ENCODE measurements around the gene GBP4.
A peak's percentile ranks its signal among the peaks of the same experiment; 100 is the strongest.
"Not testable (repeated sequence)": the region's sequence is repeated elsewhere in the genome, so short reads cannot be mapped to it uniquely, and the experiment has no call there.

Gene GBP4, protein sequence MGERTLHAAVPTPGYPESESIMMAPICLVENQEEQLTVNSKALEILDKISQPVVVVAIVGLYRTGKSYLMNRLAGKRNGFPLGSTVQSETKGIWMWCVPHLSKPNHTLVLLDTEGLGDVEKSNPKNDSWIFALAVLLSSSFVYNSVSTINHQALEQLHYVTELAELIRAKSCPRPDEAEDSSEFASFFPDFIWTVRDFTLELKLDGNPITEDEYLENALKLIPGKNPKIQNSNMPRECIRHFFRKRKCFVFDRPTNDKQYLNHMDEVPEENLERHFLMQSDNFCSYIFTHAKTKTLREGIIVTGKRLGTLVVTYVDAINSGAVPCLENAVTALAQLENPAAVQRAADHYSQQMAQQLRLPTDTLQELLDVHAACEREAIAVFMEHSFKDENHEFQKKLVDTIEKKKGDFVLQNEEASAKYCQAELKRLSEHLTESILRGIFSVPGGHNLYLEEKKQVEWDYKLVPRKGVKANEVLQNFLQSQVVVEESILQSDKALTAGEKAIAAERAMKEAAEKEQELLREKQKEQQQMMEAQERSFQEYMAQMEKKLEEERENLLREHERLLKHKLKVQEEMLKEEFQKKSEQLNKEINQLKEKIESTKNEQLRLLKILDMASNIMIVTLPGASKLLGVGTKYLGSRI

GRCh38 chr1:89198491-89199072, at the start of gene GBP4:
Gene GBP4 (minus strand): TSS chr1:89198942. CDS start chr1:89198834, 108 bp downstream.
- DNase-seq (ENCODE audit: low read depth in 1 of 2, low spot score in 1 of 2): peak; percentile 13 to 35

DNA sequence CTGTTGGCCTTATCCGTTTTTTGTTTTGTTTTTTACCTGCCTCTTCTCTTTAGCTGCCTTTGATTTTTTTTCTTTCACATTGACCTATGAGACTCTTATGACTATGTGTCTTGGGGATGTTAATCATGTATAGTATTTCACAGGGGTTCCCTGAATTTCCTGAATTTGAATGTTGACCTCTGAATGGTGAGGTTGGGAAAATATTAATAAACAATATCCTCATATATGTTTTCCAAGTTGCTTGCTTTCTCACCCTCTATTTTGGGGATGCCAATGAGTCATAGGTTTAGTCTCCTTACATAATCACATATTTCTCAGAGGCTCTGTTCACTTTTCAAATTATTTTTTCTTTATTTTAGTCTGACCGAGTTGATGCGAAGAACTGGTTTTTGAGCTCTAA, 44.3 kb upstream of the GBP4 start:
- no peak for DNase-seq (ENCODE audit: low read depth in 1 of 2, low spot score in 1 of 2)

GRCh38 chr1:89221341-89221740, 22.6 kb upstream of the GBP4 start:
- DNase-seq (ENCODE audit: low read depth in 1 of 2, low spot score in 1 of 2): no peak

DNA sequence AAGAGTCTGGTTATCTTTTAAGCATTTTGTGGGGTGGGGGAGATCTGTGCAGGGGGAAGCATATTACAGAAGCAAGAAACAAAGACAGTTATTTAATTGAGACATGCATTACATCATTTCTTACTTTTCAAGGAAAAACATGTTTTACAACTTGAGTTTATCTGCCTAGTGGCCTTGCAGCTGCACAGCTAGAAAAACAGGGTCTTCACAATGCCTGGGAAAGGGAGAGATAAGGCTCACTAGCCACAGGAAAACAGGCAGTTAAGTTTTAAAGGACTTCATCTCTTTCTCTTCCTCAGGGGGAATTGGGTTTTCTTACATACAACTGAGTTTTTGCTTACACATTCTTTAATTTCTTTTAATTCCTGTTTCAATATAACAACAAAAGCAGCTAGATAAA, 21.1 kb upstream of the GBP4 start:
- DNase-seq (ENCODE audit: low read depth in 1 of 2, low spot score in 1 of 2): not testable (repeated sequence)

DNA sequence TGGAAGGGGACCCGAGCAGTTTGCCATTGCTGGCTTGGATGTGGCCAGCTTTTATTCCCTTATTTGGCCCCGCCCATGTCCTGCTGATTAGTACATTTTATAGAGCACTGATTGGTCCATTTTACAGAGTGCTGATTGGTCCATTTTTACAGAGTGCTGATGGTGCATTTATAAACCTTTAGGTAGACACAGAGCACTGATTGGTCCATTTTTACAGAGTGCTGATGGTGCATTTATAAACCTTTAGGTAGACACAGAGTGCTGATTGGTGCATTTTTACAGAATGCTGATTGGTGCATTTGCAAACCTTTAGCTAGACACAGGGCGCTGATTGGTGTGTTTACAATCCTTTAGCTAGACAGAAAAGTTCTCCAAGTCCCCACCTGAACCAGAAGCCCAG, 20.2 kb upstream of the GBP4 start:
- not testable (repeated sequence) for DNase-seq (ENCODE audit: low read depth in 1 of 2, low spot score in 1 of 2)

GRCh38 chr1:89213347-89213746, 14.6 kb upstream of the GBP4 start:
- no peak for DNase-seq (ENCODE audit: low read depth in 1 of 2, low spot score in 1 of 2)

GRCh38 chr1:89211035-89211634, 12.4 kb upstream of the GBP4 start:
- no peak for DNase-seq (ENCODE audit: low read depth in 1 of 2, low spot score in 1 of 2)

- DNase-seq (ENCODE audit: low read depth in 1 of 2, low spot score in 1 of 2): no peak
Measured at GRCh38 chr1:89206373-89206772, 7.6 kb upstream of the GBP4 start.

DNA sequence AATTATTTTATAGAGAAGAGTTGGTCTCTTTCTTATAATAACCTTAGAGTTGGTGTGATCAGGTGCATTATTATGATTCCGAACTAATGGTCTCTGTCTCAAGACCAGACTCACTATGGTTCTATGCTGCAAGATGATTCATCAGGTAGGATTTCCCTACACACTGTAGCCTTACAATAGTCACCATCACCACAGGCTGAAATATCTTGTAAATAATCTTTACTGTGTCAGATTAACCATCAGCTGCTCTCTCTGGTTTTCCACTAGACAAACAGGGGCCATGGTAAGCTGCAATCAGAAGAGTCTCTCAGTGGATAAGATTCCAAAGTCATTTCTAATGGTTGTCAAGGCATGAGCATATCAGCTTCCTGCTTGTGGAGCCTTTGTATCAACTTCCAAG, 4.4 kb upstream of the GBP4 start:
- no peak for DNase-seq (ENCODE audit: low read depth in 1 of 2, low spot score in 1 of 2)

- DNase-seq (ENCODE audit: low read depth in 1 of 2, low spot score in 1 of 2): no peak
Measured at GRCh38 chr1:89201106-89201794, 2.5 kb upstream of the GBP4 start.

- DNase-seq (ENCODE audit: low read depth in 1 of 2, low spot score in 1 of 2): no peak
Measured at GRCh38 chr1:89200663-89201062, 1.9 kb upstream of the GBP4 start.

- DNase-seq (ENCODE audit: low read depth in 1 of 2, low spot score in 1 of 2): no peak
Measured at GRCh38 chr1:89199525-89200031, 836 bp upstream of the GBP4 start.

GRCh38 chr1:89198081-89198480, 661 bp downstream of the GBP4 start:
- DNase-seq (ENCODE audit: low read depth in 1 of 2, low spot score in 1 of 2): no peak

GRCh38 chr1:89195476-89195875, 3.3 kb downstream of the GBP4 start:
- no peak for DNase-seq (ENCODE audit: low read depth in 1 of 2, low spot score in 1 of 2)

DNA sequence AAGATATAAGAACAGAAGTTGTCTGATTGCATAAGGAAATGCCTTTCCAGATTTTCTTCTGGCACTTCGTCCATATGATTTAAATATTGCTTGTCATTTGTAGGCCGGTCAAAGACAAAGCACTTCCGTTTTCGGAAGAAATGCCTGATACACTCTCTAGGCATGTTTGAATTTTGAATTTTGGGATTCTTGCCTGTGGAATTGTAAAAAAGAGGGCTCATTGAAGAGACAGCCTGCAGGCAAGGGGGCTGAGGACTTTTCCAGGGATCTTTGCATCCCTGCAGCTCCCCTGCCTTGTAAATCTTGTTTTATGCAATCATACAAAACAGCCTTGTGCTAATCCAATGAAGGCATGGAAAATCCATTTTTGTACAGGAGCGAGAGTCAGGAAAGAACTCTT, 7.4 kb downstream of the GBP4 start:
- DNase-seq (ENCODE audit: low read depth in 1 of 2, low spot score in 1 of 2): no peak

- no peak for DNase-seq (ENCODE audit: low read depth in 1 of 2, low spot score in 1 of 2)
Measured at GRCh38 chr1:89190017-89190416, 8.7 kb downstream of the GBP4 start.

DNA sequence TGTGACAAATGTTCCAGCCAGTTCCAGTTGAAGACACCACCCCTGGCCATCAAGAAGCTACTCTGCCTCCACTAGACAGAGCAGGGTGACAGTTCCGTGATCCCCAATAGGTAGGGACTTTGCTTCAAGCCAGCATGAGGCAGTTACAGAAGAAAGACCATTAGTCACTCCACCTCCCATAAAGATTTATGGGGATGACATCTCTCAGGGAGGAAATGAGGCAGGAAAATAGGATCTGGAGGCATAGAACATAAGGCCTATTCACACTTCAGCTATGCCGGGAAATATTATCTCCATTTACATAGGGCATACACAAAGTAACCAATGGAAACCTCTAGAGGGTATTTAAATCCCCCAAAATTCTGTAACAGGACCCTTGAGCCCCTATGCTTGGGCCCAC, 19.4 kb downstream of the GBP4 start:
- DNase-seq (ENCODE audit: low read depth in 1 of 2, low spot score in 1 of 2): no peak

DNA sequence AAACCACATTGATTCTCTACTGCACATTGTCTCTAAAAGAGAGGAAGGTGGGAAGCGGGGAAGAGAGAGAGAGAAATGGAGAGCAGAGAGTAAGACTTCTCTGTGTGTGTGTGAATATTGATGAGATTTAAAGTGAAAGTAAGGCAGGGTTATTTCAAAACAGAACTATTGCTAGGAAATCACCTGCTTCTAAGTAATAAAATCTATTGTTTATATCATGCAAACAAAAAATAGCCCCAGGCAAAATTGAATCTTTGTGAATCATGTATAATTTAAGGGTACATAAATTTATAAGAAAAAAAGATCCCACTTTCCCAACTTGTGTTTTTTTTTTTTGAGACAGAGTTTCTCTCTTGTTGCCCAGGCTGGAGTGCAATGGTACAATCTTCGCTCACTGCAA, 21.8 kb downstream of the GBP4 start:
- DNase-seq (ENCODE audit: low read depth in 1 of 2, low spot score in 1 of 2): no peak

DNA sequence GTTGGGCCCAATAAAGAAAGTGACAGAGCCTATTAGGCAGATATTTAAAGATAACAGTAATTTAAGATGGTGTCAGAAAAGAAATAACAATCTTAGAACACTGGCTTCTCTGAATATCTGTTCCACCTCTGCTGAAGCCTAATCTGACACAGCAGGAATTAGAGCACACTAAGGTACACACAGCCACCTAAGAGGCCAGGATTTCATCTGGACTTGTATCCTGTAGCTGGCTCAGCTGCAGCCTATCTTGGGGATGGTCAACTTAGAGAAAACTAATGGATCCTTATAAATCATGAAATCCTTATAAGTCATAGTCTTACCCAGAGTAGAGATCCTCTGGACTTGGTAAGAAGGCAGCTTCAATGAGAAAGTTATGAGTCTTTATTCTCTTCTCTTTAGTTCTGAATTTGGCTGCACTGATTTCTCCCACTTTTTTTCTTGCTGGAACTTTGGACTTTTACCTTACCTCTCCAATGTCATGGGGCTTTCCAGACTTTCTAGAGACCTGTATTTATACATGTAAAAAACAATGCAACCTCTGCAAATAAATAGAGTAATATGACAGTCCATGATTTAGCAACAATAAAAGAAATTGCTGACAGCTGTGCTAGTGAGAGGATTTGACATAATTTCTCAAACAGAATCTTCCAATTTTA, 23.0 kb downstream of the GBP4 start, which contains the start of gene GBP7:
Gene GBP7 (minus strand): TSS at position 403 of the 656 bp plus-strand sequence. CDS start 4,068 bp downstream, outside the sequence.
- DNase-seq (ENCODE audit: low read depth in 1 of 2, low spot score in 1 of 2): no peak

DNA sequence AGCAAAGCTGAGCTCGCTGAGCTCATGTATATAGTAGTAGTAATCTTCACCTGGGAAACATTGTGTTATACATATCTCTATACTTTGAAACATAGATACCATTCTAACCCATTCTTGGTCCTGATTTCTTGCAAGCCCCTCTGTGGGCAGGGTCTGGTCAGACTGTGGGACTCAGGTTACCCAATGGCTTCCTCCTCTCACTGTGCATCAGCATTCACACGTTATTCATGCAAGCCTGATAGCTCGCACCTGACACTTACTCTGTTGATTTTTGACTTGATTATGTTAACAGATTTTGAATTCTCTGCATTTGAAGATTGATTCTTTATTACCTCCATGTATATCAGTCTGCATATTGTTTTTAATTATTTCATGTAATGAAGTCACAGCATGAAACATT, 24.3 kb downstream of the GBP4 start:
- no peak for DNase-seq (ENCODE audit: low read depth in 1 of 2, low spot score in 1 of 2)
